HL-60 (cell line): ENCODE results near the gene CD300C.
A peak's percentile ranks its signal among the peaks of the same experiment; 100 is the strongest.

ENCODE experiments used
- DNase-seq, 2 experiments: peaks; one replicate each; pipeline ENCODE4 v3.0.0-alpha.2; 2010 to 2020; ENCODE audit warnings: low read depth in 1 of 2, low spot score in 1 of 2
- H3K27ac ChIP-seq: fragments of 250-450 bp; sonication (Bioruptor Pico); replicated peaks from 2 replicates; pipeline ENCODE4 v1.5.1; 2020; ENCODE audit warnings: mild to moderate bottlenecking, moderate library complexity
- H3K27me3 ChIP-seq: fragments of 250-450 bp; sonication (Bioruptor Pico); 2 replicates; pipeline ENCODE4 v1.5.1; 2021; ENCODE audit warnings: mild to moderate bottlenecking, moderate library complexity; ENCODE audit not compliant: insufficient read depth, poor library complexity, severe bottlenecking
- H3K4me3 ChIP-seq: replicated peaks from 2 replicates; pipeline ENCODE4 v1.5.1; 2011; ENCODE audit warnings: mild to moderate bottlenecking, control low read depth, low read length; ENCODE audit not compliant: insufficient read depth
- GABPA ChIP-seq: IDR thresholded peaks from 2 replicates; pipeline ENCODE4 v1.6.1; 2012; ENCODE audit warnings: low read depth
- POLR2AphosphoS5 ChIP-seq: IDR thresholded peaks from 2 replicates; pipeline ENCODE4 v1.6.1; 2012; ENCODE audit warnings: low read depth
- SPI1 ChIP-seq: IDR thresholded peaks from 2 replicates; pipeline ENCODE4 v1.6.1; 2012; ENCODE audit warnings: low read depth, mild to moderate bottlenecking, borderline replicate concordance
- TF ChIP-seq, protein P1 (sequence below): IDR thresholded peaks from 2 replicates; pipeline ENCODE4 v1.6.1; 2012; ENCODE audit warnings: low read depth; ENCODE audit not compliant: insufficient replicate concordance
- TF ChIP-seq, protein P2 (sequence below): IDR thresholded peaks from one replicate; pipeline ENCODE4 v1.5.1; 2011; ENCODE audit warnings: low read length, control low read depth, inconsistent platforms; ENCODE audit not compliant: insufficient read depth

CD300C gene

DNA sequence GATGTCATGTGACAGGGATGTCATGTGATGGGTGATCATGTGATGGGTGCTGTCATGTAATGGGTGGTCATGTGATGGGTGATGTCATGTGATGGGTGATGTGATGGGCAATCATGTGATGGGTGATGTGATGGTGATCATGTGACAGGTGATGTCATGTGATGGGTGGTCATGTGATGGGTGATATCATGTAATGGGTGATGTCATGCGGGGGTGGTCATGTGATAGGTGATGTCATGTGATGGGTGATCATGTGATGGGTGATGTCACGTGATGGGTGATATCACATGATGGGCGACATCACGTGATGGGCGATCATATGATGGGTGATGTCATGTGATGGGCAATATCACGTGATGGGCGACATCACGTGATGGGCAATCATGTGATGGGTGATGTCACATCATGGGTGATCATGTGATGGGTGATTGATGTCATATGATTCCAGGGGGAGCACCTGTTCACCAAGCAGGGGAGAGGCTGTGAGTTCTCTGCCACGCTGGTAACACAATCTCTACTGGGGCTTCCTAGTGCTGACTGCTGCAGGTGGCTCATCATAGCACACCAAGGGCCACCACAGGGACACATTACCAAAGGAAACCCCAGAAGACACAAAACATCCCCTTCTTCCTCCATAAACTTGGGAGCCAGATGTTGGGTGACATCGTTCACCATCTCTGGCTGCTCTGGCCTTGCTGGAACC is 31.1 kb downstream of the CD300C start:
- no peak overlapping the region for H3K4me3 ChIP-seq
- no peaks in the 10 kb centered on the region for H3K27me3 ChIP-seq
- no peak overlapping the region for H3K27ac ChIP-seq
- TF ChIP-seq GABPA (no peak), SPI1 (no peak), POLR2AphosphoS5 (no peak)
- TF ChIP-seq, protein P1, sequence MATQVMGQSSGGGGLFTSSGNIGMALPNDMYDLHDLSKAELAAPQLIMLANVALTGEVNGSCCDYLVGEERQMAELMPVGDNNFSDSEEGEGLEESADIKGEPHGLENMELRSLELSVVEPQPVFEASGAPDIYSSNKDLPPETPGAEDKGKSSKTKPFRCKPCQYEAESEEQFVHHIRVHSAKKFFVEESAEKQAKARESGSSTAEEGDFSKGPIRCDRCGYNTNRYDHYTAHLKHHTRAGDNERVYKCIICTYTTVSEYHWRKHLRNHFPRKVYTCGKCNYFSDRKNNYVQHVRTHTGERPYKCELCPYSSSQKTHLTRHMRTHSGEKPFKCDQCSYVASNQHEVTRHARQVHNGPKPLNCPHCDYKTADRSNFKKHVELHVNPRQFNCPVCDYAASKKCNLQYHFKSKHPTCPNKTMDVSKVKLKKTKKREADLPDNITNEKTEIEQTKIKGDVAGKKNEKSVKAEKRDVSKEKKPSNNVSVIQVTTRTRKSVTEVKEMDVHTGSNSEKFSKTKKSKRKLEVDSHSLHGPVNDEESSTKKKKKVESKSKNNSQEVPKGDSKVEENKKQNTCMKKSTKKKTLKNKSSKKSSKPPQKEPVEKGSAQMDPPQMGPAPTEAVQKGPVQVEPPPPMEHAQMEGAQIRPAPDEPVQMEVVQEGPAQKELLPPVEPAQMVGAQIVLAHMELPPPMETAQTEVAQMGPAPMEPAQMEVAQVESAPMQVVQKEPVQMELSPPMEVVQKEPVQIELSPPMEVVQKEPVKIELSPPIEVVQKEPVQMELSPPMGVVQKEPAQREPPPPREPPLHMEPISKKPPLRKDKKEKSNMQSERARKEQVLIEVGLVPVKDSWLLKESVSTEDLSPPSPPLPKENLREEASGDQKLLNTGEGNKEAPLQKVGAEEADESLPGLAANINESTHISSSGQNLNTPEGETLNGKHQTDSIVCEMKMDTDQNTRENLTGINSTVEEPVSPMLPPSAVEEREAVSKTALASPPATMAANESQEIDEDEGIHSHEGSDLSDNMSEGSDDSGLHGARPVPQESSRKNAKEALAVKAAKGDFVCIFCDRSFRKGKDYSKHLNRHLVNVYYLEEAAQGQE, result no peak
- TF ChIP-seq, protein P2, sequence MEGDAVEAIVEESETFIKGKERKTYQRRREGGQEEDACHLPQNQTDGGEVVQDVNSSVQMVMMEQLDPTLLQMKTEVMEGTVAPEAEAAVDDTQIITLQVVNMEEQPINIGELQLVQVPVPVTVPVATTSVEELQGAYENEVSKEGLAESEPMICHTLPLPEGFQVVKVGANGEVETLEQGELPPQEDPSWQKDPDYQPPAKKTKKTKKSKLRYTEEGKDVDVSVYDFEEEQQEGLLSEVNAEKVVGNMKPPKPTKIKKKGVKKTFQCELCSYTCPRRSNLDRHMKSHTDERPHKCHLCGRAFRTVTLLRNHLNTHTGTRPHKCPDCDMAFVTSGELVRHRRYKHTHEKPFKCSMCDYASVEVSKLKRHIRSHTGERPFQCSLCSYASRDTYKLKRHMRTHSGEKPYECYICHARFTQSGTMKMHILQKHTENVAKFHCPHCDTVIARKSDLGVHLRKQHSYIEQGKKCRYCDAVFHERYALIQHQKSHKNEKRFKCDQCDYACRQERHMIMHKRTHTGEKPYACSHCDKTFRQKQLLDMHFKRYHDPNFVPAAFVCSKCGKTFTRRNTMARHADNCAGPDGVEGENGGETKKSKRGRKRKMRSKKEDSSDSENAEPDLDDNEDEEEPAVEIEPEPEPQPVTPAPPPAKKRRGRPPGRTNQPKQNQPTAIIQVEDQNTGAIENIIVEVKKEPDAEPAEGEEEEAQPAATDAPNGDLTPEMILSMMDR, result no peak
- DNase-seq, result no peak

- Histone ChIP-seq H3K27me3 (no peaks in the 10 kb centered on the region), H3K27ac (no peak overlapping the region), H3K4me3 (no peak overlapping the region)
- TF ChIP-seq, protein P2, result no peak
- TF ChIP-seq POLR2AphosphoS5, result peak; percentile 81
- peak; percentile 17 to 69 for DNase-seq
Observed at GRCh38 chr17:74513987-74514631, 31.8 kb downstream of the CD300C start.

GRCh38 chr17:74512624-74513091 is 33.3 kb downstream of the CD300C start:
- Histone ChIP-seq H3K27ac (peak overlapping the region; percentile 70), H3K27me3 (no peaks in the 10 kb centered on the region)
- peak; percentile 76 to 89 for DNase-seq

More at GRCh38 chr17:74512624-74513091, 33.3 kb downstream of the CD300C start:
- H3K4me3 ChIP-seq, result no peak overlapping the region
- TF ChIP-seq POLR2AphosphoS5, result peak; percentile 63; the same call in 1 of the 2 replicates
- TF ChIP-seq, protein P1, result no peak
- no peak for TF ChIP-seq GABPA
- TF ChIP-seq, protein P2, result no peak
- 0 out of 2 replicates have a peak, but pooled peaks have one; percentile 6 for TF ChIP-seq SPI1
